CD14-positive monocyte (primary cell): ENCODE data around the gene GRHPR. TPM values are rescaled to one million over a fixed set of nuclear protein-coding genes. Genes with fewer than 3 reads are reported as not detected.
A peak's percentile ranks its signal among the peaks of the same experiment; 100 is the strongest.

Experiments used
- DNase-seq, 3 donors: peaks; one replicate each; pipeline ENCODE4 v3.0.0-alpha.2; 2011 to 2022
- H2AFZ ChIP-seq: 2 replicates; pipeline ENCODE4 v1.6.0; 2012; ENCODE audit warnings: mild to moderate bottlenecking, low read depth, low read length, inconsistent platforms; ENCODE audit not compliant: insufficient read depth, poor library complexity, severe bottlenecking
- H3K27ac ChIP-seq, 2 donors: 1 replicate in 1 of 2; 2 replicates in 1 of 2; pipeline ENCODE4 v1.5.1; 2012 to 2013; ENCODE audit warnings: low read length in 2 of 2, control low read depth in 1 of 2, inconsistent platforms in 1 of 2, low read depth in 1 of 2, mild to moderate bottlenecking in 1 of 2
- H3K27me3 ChIP-seq, 2 donors: one replicate each; pipeline versions ENCODE4 v1.6.0 to v1.6.1; 2011 to 2013; ENCODE audit warnings: low read length in 2 of 2; ENCODE audit not compliant: control insufficient read depth in 2 of 2, insufficient read depth in 2 of 2
- H3K36me3 ChIP-seq, 2 donors: replicated peaks in 1 of 2; 1 replicate in 1 of 2; 2 replicates in 1 of 2; pipeline versions ENCODE4 v1.5.1 to v1.6.1; 2012 to 2013; ENCODE audit warnings: low read length in 2 of 2, control low read depth in 1 of 2, inconsistent platforms in 1 of 2, mild to moderate bottlenecking in 1 of 2; ENCODE audit not compliant: insufficient read depth in 2 of 2, control insufficient read depth in 1 of 2
- H3K4me1 ChIP-seq, 2 donors: 1 replicate in 1 of 2; 2 replicates in 1 of 2; pipeline versions ENCODE4 v1.5.1 to v1.6.1; 2012 to 2013; ENCODE audit warnings: low read length in 2 of 2, control low read depth in 1 of 2, inconsistent platforms in 1 of 2, mild to moderate bottlenecking in 1 of 2, moderate library complexity in 1 of 2; ENCODE audit not compliant: insufficient read depth in 2 of 2, control insufficient read depth in 1 of 2
- H3K4me2 ChIP-seq: replicated peaks from 2 replicates; pipeline ENCODE3; 2012; ENCODE audit warnings: low read length, moderate library complexity, mild to moderate bottlenecking; ENCODE audit not compliant: poor library complexity, severe bottlenecking; ENCODE audit errors: extremely low read depth
- H3K4me3 ChIP-seq, 3 experiments: fragments of 200-600 bp in 1 of 3; sonication (generic) in 1 of 3; replicated peaks in 1 of 3; 1 replicate in 2 of 3; 2 replicates in 1 of 3; pipeline ENCODE4 v1.5.1; 2011 to 2013; ENCODE audit warnings: low read length in 3 of 3, mild to moderate bottlenecking in 3 of 3, control low read depth in 2 of 3, low read depth in 2 of 3, inconsistent platforms in 1 of 3, moderate library complexity in 1 of 3
- H3K79me2 ChIP-seq: 2 replicates; pipeline ENCODE4 v1.6.0; 2012; ENCODE audit warnings: mild to moderate bottlenecking, control low read depth, inconsistent platforms, low read length, moderate library complexity; ENCODE audit not compliant: insufficient read depth
- H3K9ac ChIP-seq: 2 replicates; pipeline ENCODE4 v1.6.0; 2017; ENCODE audit warnings: low read length, mild to moderate bottlenecking; ENCODE audit not compliant: insufficient read depth, poor library complexity, severe bottlenecking
- H3K9me3 ChIP-seq, 2 donors: replicated peaks in 1 of 2; 1 replicate in 1 of 2; 2 replicates in 1 of 2; pipeline versions ENCODE4 v1.5.1 to v1.6.1; 2012 to 2013; ENCODE audit warnings: low read length in 2 of 2, control low read depth in 1 of 2; ENCODE audit not compliant: control insufficient read depth in 1 of 2, insufficient read depth in 1 of 2
- H4K20me1 ChIP-seq: 2 replicates; pipeline ENCODE4 v1.6.0; 2012; ENCODE audit warnings: mild to moderate bottlenecking, low read length, control low read depth, moderate library complexity; ENCODE audit not compliant: insufficient read depth
- H3K27ac Mint-ChIP-seq, 7 donors: one replicate each; pipeline ENCODE4 v1.8.0; 2020; ENCODE audit warnings: mild to moderate bottlenecking in 7 of 7, mixed read lengths in 7 of 7, moderate library complexity in 6 of 7, inconsistent platforms in 2 of 7
- H3K27me3 Mint-ChIP-seq, 3 donors: one replicate each; pipeline ENCODE4 v1.8.0; 2021 to 2022; ENCODE audit warnings: low read depth in 3 of 3, mild to moderate bottlenecking in 3 of 3, mixed read lengths in 3 of 3, moderate library complexity in 3 of 3, inconsistent platforms in 1 of 3
- H3K36me3 Mint-ChIP-seq, 2 donors: one replicate each; pipeline ENCODE4 v1.8.0; 2020; ENCODE audit warnings: mixed read lengths in 2 of 2, inconsistent platforms in 1 of 2, mild to moderate bottlenecking in 1 of 2
- H3K4me1 Mint-ChIP-seq: one replicate; pipeline ENCODE4 v1.8.0; 2020; ENCODE audit warnings: mild to moderate bottlenecking, mixed read lengths
- H3K4me3 Mint-ChIP-seq, 2 donors: one replicate each; pipeline ENCODE4 v1.8.0; 2020; ENCODE audit warnings: mild to moderate bottlenecking in 2 of 2, mixed read lengths in 2 of 2, moderate library complexity in 1 of 2
- H3K9me3 Mint-ChIP-seq, 7 donors: one replicate each; pipeline ENCODE4 v1.8.0; 2020 to 2022; ENCODE audit warnings: mixed read lengths in 7 of 7, mild to moderate bottlenecking in 6 of 7, moderate library complexity in 6 of 7, inconsistent platforms in 2 of 7
- CTCF ChIP-seq: fragments of 200-600 bp; IDR thresholded peaks from one replicate; pipeline ENCODE4 v1.8.0; 2022; ENCODE audit warnings: antibody characterized with exemption, mild to moderate bottlenecking
- WGBS: methylation state at CpG from one replicate; pipeline ENCODE4 v1.1.5; 2013; ENCODE audit warnings: missing lambda C conversion rate; ENCODE audit not compliant: insufficient coverage; 5-methylcytosine and 5-hydroxymethylcytosine counted together
- intact Hi-C, 2 donors: fragments of 100-400 bp; cut with micrococcal nuclease; formaldehyde crosslinking; loops; one replicate each; pipeline versions ENCODE4 v1.15.0 to v1.15.1; 2023
- polyA plus RNA-seq, 3 donors: library from polyadenylated mRNA; depleted of rRNA in 1 of 3; unstranded in 2 of 3; stranded (reverse) in 1 of 3; fragments of 300-500 nt in 2 of 3; fragments of >200 nt in 1 of 3; fragmentation: Illumina TruSeq in 2 of 3; gene quantifications; 1 replicate in 2 of 3; 2 replicates in 1 of 3; pipeline ENCODE4 v1.2.3, GENCODE V29; 2012 to 2021

Gene GRHPR
- polyA plus RNA-seq, 3 donors: 73.8 to 96.6 (median 80.9) TPM

- H2AFZ ChIP-seq: no peak overlapping the region
- H3K4me1 ChIP-seq: peaks cover 0 to 6% of the 10 kb centered on the region in 2 donors
- H3K4me3 ChIP-seq: no peak overlapping the region
- Mint-ChIP-seq H3K9me3 (no peaks in the 10 kb centered on the region), H3K27me3 (peaks cover 0 to 5% (median 3%) of the 10 kb centered on the region in 3 donors), H3K4me3 (no peak overlapping the region), H3K27ac (peak overlapping the region in 1 of 7 donors; percentile 27), H3K36me3 (no peaks in the 10 kb centered on the region), H3K4me1 (peaks cover 6% of the 10 kb centered on the region)
- 95% methylated on average over 16 of the region's 17 CpGs for WGBS
- no peaks in the 10 kb centered on the region for H3K79me2 ChIP-seq
- TF ChIP-seq CTCF: no peak
- H3K9me3 ChIP-seq: no peaks in the 10 kb centered on the region
- H3K27ac ChIP-seq: no peak overlapping the region
- H3K27me3 ChIP-seq: no peaks in the 10 kb centered on the region
- intact Hi-C loops: no loop called here
- no peak overlapping the region for H3K9ac ChIP-seq
- no peaks in the 10 kb centered on the region for H3K36me3 ChIP-seq
- H3K4me2 ChIP-seq: no peak overlapping the region
- DNase-seq: no peak
- H4K20me1 ChIP-seq: no peaks in the 10 kb centered on the region
Observed at GRCh38 chr9:37412431-37413151, 9.9 kb upstream of the GRHPR start.

- 100% methylated on average over 2 of the region's 4 CpGs for WGBS
- DNase-seq: no peak
- intact Hi-C loops: no loop called here
- no peak for TF ChIP-seq CTCF
- no peak overlapping the region for H3K4me2 ChIP-seq
- no peaks in the 10 kb centered on the region for H3K9me3 ChIP-seq
- H3K4me3 ChIP-seq: no peak overlapping the region
- no peaks in the 10 kb centered on the region for H4K20me1 ChIP-seq
- no peaks in the 10 kb centered on the region for H3K36me3 Mint-ChIP-seq
- peaks cover 6% of the 10 kb centered on the region for H3K4me1 Mint-ChIP-seq
- no peak overlapping the region for H2AFZ ChIP-seq
- no peaks in the 10 kb centered on the region for H3K36me3 ChIP-seq
- H3K27ac ChIP-seq: no peak overlapping the region
- no peak overlapping the region for H3K4me3 Mint-ChIP-seq
- no peaks in the 10 kb centered on the region for H3K27me3 ChIP-seq
- no peaks in the 10 kb centered on the region for H3K79me2 ChIP-seq
- peaks cover 0 to 5% (median 3%) of the 10 kb centered on the region in 3 donors for H3K27me3 Mint-ChIP-seq
- peaks cover 0 to 6% of the 10 kb centered on the region in 2 donors for H3K4me1 ChIP-seq
- no peak overlapping the region for H3K27ac Mint-ChIP-seq
- no peak overlapping the region for H3K9ac ChIP-seq
- H3K9me3 Mint-ChIP-seq: peaks cover 0 to 3% (median 0%) of the 10 kb centered on the region in 7 donors
Observed at GRCh38 chr9:37413311-37413710, 9.2 kb upstream of the GRHPR start.
